ENCODE measurements around the gene ITPRIPL2. TPM values are rescaled to one million over a fixed set of nuclear protein-coding genes. Genes with fewer than 3 reads are reported as not detected.

ITPRIPL2 gene
- total and polyA plus RNA-seq, 2 of the 4 experiments (the other 2 are of a cell fraction), result 9.2 to 11.1 TPM

GRCh38 chr16:19115148-19116021 is 1.6 kb downstream of the ITPRIPL2 start:
- TF ChIP-seq MAFK (IDR thresholded peaks at IDR 0.05; ENCODE audit: low read depth, low read length) (no peak), CTCF (conservative IDR thresholded peaks at IDR 0.05; ENCODE audit: low read depth, low read length) (peak; percentile 35; the same call in 1 of the 2 replicates)
- peak overlapping the region; percentile 97 for H2AFZ ChIP-seq (replicated peaks; ENCODE audit: low read length, poor library complexity)
- peak overlapping the region; percentile 84 for H3K9ac ChIP-seq (ENCODE audit: low read depth, low read length)
- H3K79me1 ChIP-seq (ENCODE audit: low read depth in 1 of 2, low read length in 2 of 2), result peaks cover 0 to 48% of the 10 kb centered on the region in 2 experiments; a peak in 2 of 4 replicates
- H4K20me1 ChIP-seq (ENCODE audit: insufficient read depth, low read length), result peaks cover 37% of the 10 kb centered on the region
- H3K23ac ChIP-seq (ENCODE audit: low read depth, low read length), result peak overlapping the region; percentile 46
- H3K4me2 ChIP-seq (ENCODE audit: low read depth, low read length), result peak overlapping the region; percentile 84
- H3K14ac ChIP-seq (replicated peaks; ENCODE audit: low read depth, low read length), result no peak overlapping the region
- H3K9me1 ChIP-seq (ENCODE audit: insufficient read depth, low read length), result 0 out of 2 replicates have a peak, but pooled peaks cover 4% of the 10 kb centered on the region
- no TSS peak for BruUV-seq (replicated peaks)
- H4K8ac ChIP-seq (ENCODE audit: low read depth in 2 of 2, low read length in 2 of 2), result no peak overlapping the region; a peak in 1 of 4 replicates
- H3K27ac ChIP-seq (ENCODE audit: insufficient read depth, low read length), result peak overlapping the region; percentile 95
- no peaks in the 10 kb centered on the region for H3K9me3 ChIP-seq (ENCODE audit: control insufficient read depth, insufficient read depth, low read length)
- no peak overlapping the region for H2BK15ac ChIP-seq (ENCODE audit: low read depth, low read length)
- H2BK20ac ChIP-seq (ENCODE audit: low read depth, low read length), result no peak overlapping the region
- H2AK5ac ChIP-seq (ENCODE audit: low read depth, low read length), result peak overlapping the region; percentile 72
- no peak overlapping the region for H4K5ac ChIP-seq (ENCODE audit: low read depth, low read length)
- 0 out of 2 replicates have a peak overlapping the region, but pooled peaks have one; percentile 31 for H3K4ac ChIP-seq (ENCODE audit: low read depth, low read length)
- peak overlapping the region; percentile 69 for H3K4me3 ChIP-seq (ENCODE audit: insufficient read depth, low read depth, low read length)
- H3K56ac ChIP-seq (ENCODE audit: extremely low read depth, insufficient read depth, low read length), result no peak overlapping the region
- in situ Hi-C loops (cut with MboI; ENCODE audit: low sequenced_read_pairs) (loop anchor here (25.0 kb wide), 2 partner anchors 597 to 772 kb away; partner anchors contain the start of genes GPRC5B, IQCK and KNOP1), intact Hi-C loops (cut with micrococcal nuclease) (no loop called here), dilution Hi-C loops (cut with HindIII; ENCODE audit: low sequenced_read_pairs, unreplicated experiment) (no loop called here)
- CTCF ChIA-PET, result interaction anchor here (0.7 to 0.9 kb wide), 4 partner anchors 15 to 118 kb away, joined by 3 to 6 read pairs (median 4); no protein-coding TSS in a partner anchor
- no peak overlapping the region for H2BK120ac ChIP-seq (ENCODE audit: low read depth, low read length)
- H3K36me3 ChIP-seq (ENCODE audit: control insufficient read depth, insufficient read depth, low read length), result peaks cover 16% of the 10 kb centered on the region
- no peak overlapping the region; the same call in 1 of the 2 replicates for H4K91ac ChIP-seq (ENCODE audit: insufficient read depth, low read depth, low read length)
- no peak for ATAC-seq (ENCODE audit: low read depth)
- H3K27me3 ChIP-seq (ENCODE audit: control insufficient read depth, insufficient read depth, low read length), result no peaks in the 10 kb centered on the region
- peak overlapping the region; percentile 88 for H2BK5ac ChIP-seq (ENCODE audit: low read depth, low read length, poor library complexity, severe bottlenecking)
- no peak for DNase-seq
- no peak overlapping the region for H3K18ac ChIP-seq (ENCODE audit: low read depth, low read length)
- 48% methylated on average over 26 of the region's 50 CpGs; no CpG with 5 or more reads in 1 of the 2 experiments for WGBS, 2 experiments (ENCODE audit: extremely low coverage in 2 of 2, insufficient read length in 1 of 2)
- H2AK9ac ChIP-seq (replicated peaks; ENCODE audit: low read depth, low read length, poor library complexity), result peak overlapping the region; percentile 92
- H3K4me1 ChIP-seq (ENCODE audit: control insufficient read depth, insufficient read depth, low read length), result peaks cover 30% of the 10 kb centered on the region
- POLR2A ChIA-PET (ENCODE audit: unreplicated experiment), result no interaction called here
